Spleen (tissue), 11 donors: Measurements from ENCODE around the gene NKG7. TPM values are rescaled to one million over a fixed set of nuclear protein-coding genes. Genes with fewer than 3 reads are reported as not detected.

Experiments used
- DNase-seq: peaks from one replicate; pipeline ENCODE4 v3.0.0-alpha.2; 2020
- H3K27ac ChIP-seq, 8 donors: fragments of 200-600 bp; sonication (generic) in 7 of 8; 1 replicate in 4 of 8; 2 replicates in 4 of 8; pipeline versions ENCODE4 v1.5.0 to v1.8.0; 2016 to 2021; ENCODE audit warnings: inconsistent platforms in 4 of 8, mild to moderate bottlenecking in 4 of 8, moderate library complexity in 1 of 8
- H3K27me3 ChIP-seq, 7 donors: fragments of 200-600 bp; sonication (generic) in 6 of 7; replicated peaks in 1 of 7; 1 replicate in 4 of 7; 2 replicates in 3 of 7; pipeline versions ENCODE4 v1.5.0 to v1.8.0; 2016 to 2021; ENCODE audit warnings: inconsistent platforms in 3 of 7, mild to moderate bottlenecking in 1 of 7
- H3K36me3 ChIP-seq, 6 donors: fragments of 200-600 bp; sonication (generic) in 5 of 6; 1 replicate in 4 of 6; 2 replicates in 2 of 6; pipeline versions ENCODE4 v1.5.0 to v1.8.0; 2016 to 2021; ENCODE audit warnings: inconsistent platforms in 2 of 6
- H3K4me1 ChIP-seq, 6 donors: fragments of 200-600 bp; sonication (generic) in 5 of 6; 1 replicate in 3 of 6; 2 replicates in 3 of 6; pipeline versions ENCODE4 v1.5.0 to v1.8.0; 2016 to 2021; ENCODE audit warnings: inconsistent platforms in 3 of 6
- H3K4me3 ChIP-seq, 8 donors: fragments of 200-600 bp; sonication (generic) in 7 of 8; 1 replicate in 4 of 8; 2 replicates in 4 of 8; pipeline versions ENCODE4 v1.5.0 to v1.8.0; 2016 to 2021; ENCODE audit warnings: inconsistent platforms in 4 of 8, mild to moderate bottlenecking in 4 of 8, moderate library complexity in 2 of 8
- H3K9me3 ChIP-seq, 8 donors: fragments of 200-600 bp; sonication (generic) in 7 of 8; 1 replicate in 4 of 8; 2 replicates in 4 of 8; pipeline versions ENCODE4 v1.5.0 to v1.8.0; 2016 to 2021; ENCODE audit warnings: inconsistent platforms in 4 of 8
- POLR2A ChIP-seq, 3 donors: fragments of 450-650 bp; IDR thresholded peaks; one replicate each; pipeline ENCODE4 v1.5.1; 2017; ENCODE audit warnings: antibody characterized with exemption in 3 of 3, mild to moderate bottlenecking in 1 of 3
- POLR2AphosphoS5 ChIP-seq, 3 donors: sonication (generic); formaldehyde crosslinking; IDR thresholded peaks; one replicate each; pipeline ENCODE4 v1.5.1; 2017; ENCODE audit warnings: antibody characterized with exemption in 3 of 3
- WGBS, 5 donors: extraction: QIAGEN DNeasy Blood & Tissue Kit in 3 of 5; methylation state at CpG; one replicate each; pipeline versions ENCODE4 v1.1.5 to v1.1.7; 2013 to 2018; 5-methylcytosine and 5-hydroxymethylcytosine counted together
- intact Hi-C: fragments of 100-400 bp; cut with DNase I; formaldehyde crosslinking; loops from one replicate; pipeline ENCODE4 v1.15.0; 2023; ENCODE audit warnings: low total_unique reads
- polyA plus RNA-seq, 3 donors: library from polyadenylated mRNA; stranded (reverse); fragments of 200-250 nt; gene quantifications; one replicate each; pipeline ENCODE4 v1.2.1, GENCODE V29; 2013
- total RNA-seq, 7 donors: library from RNA; depleted of rRNA in 3 of 7; stranded (reverse); fragments of >200 nt in 3 of 7; fragmentation: NEBNext Ultra II Directional in 4 of 7; extraction: Animal tissue kit (Norgen Biotek cat#: 25700) in 4 of 7; gene quantifications; one replicate each; pipeline versions ENCODE4 v1.1.0 to v1.2.1, GENCODE V29; 2016 to 2021
- TF ChIP-seq, protein P1 (sequence below), 11 experiments: fragments of 200-600 bp in 7 of 11; fragments of 450-650 bp in 4 of 11; sonication (generic) in 4 of 11; IDR thresholded peaks in 8 of 11; conservative IDR thresholded peaks in 3 of 11; 1 replicate in 7 of 11; 2 replicates in 4 of 11; pipeline versions ENCODE4 v1.4.0 to v1.8.0; 2016 to 2021; ENCODE audit warnings: antibody characterized with exemption in 11 of 11, inconsistent platforms in 4 of 11, mild to moderate bottlenecking in 1 of 11
- donor health status: healthy with polysubstance abuse.
- donor health status: DM: no; HTN: no; CAD: no; lungs with moderate emphysema.
- donor health status: DM: no; HTN: no; CAD: no.
- donor health status: Bipolar disorder and iron deficiency.
- donor health status: healthy.
- donor health status: DM: no; HTN: no; CAD: no.
- donor health status: DM: yes; HTN: yes; CAD: no.

The NKG7 gene
- total and polyA plus RNA-seq, 10 donors, result 30.8 to 144 (median 75.1) TPM

- H3K4me1 ChIP-seq, result peaks cover 4 to 92% (median 38%) of the 10 kb centered on the region in 6 donors
- no peak for DNase-seq
- WGBS, 5 donors, result 67 to 84% (median 80%) methylated on average over 4 of the region's 4 CpGs
These were observed 2.2 kb downstream of the NKG7 start for GRCh38 chr19:51370230-51370629.

GRCh38 chr19:51368366-51369282, 3.8 kb downstream of the NKG7 start, which contains the start of gene CLDND2:
Gene CLDND2, minus strand, starts transcription at chr19:51369003. Its CDS starts 426 bp downstream, at chr19:51368577.
- Histone ChIP-seq H3K4me1 (peaks cover 4 to 92% (median 47%) of the 10 kb centered on the region in 6 donors), H3K36me3 (no peaks in the 10 kb centered on the region), H3K9me3 (no peaks in the 10 kb centered on the region), H3K27ac (peak within 1 kb of the TSS; percentile 82 to 97 (median 93)), H3K27me3 (no peaks in the 10 kb centered on the region), H3K4me3 (peak within 1 kb of the TSS; percentile 51 to 95 (median 78))
- DNase-seq, result no peak
- TF ChIP-seq POLR2A (IDR thresholded peaks at IDR 0.05) (no peak), POLR2AphosphoS5 (IDR thresholded peaks at IDR 0.05) (no peak)
- TF ChIP-seq, protein P1, sequence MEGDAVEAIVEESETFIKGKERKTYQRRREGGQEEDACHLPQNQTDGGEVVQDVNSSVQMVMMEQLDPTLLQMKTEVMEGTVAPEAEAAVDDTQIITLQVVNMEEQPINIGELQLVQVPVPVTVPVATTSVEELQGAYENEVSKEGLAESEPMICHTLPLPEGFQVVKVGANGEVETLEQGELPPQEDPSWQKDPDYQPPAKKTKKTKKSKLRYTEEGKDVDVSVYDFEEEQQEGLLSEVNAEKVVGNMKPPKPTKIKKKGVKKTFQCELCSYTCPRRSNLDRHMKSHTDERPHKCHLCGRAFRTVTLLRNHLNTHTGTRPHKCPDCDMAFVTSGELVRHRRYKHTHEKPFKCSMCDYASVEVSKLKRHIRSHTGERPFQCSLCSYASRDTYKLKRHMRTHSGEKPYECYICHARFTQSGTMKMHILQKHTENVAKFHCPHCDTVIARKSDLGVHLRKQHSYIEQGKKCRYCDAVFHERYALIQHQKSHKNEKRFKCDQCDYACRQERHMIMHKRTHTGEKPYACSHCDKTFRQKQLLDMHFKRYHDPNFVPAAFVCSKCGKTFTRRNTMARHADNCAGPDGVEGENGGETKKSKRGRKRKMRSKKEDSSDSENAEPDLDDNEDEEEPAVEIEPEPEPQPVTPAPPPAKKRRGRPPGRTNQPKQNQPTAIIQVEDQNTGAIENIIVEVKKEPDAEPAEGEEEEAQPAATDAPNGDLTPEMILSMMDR (IDR thresholded peaks at IDR 0.05 in 8 of 11, conservative IDR thresholded peaks at IDR 0.05 in 3 of 11), result no peak
- WGBS, 5 donors, result 48 to 53% (median 50%) methylated on average over 20 to 23 of the region's 23 CpGs
- intact Hi-C loops, result no loop called here

More at GRCh38 chr19:51370230-51370629, 2.2 kb downstream of the NKG7 start:
- intact Hi-C loops, result no loop called here
- no peak for TF ChIP-seq POLR2A (IDR thresholded peaks at IDR 0.05)
- TF ChIP-seq, protein P1 (IDR thresholded peaks at IDR 0.05 in 8 of 11, conservative IDR thresholded peaks at IDR 0.05 in 3 of 11), result no peak
- TF ChIP-seq POLR2AphosphoS5 (IDR thresholded peaks at IDR 0.05), result no peak
- no peaks in the 10 kb centered on the region for H3K9me3 ChIP-seq
- H3K27ac ChIP-seq, result peak overlapping the region in 5 of 8 donors; percentile 20 to 97 (median 93)
- H3K4me3 ChIP-seq, result peak overlapping the region in 5 of 8 donors; percentile 29 to 95 (median 38)
- no peaks in the 10 kb centered on the region for H3K36me3 ChIP-seq
- H3K27me3 ChIP-seq, result no peaks in the 10 kb centered on the region

- intact Hi-C loops, result no loop called here
- peak; percentile 100 for DNase-seq
- Histone ChIP-seq H3K27me3 (no peaks in the 10 kb centered on the region), H3K36me3 (no peaks in the 10 kb centered on the region), H3K27ac (peak overlapping the region; percentile 82 to 97 (median 93)), H3K4me1 (peaks cover 4 to 91% (median 47%) of the 10 kb centered on the region in 6 donors), H3K4me3 (peak overlapping the region; percentile 51 to 95 (median 78)), H3K9me3 (no peaks in the 10 kb centered on the region)
- TF ChIP-seq POLR2AphosphoS5 (IDR thresholded peaks at IDR 0.05) (peak; percentile 92 to 95 (median 94)), POLR2A (IDR thresholded peaks at IDR 0.05) (peak in 2 of 3 donors; percentile 7 to 59)
- TF ChIP-seq, protein P1 (IDR thresholded peaks at IDR 0.05 in 8 of 11, conservative IDR thresholded peaks at IDR 0.05 in 3 of 11), result peak in 3 of 11 experiments; percentile 14 to 45 (median 26)
- 0 to 1% (median 1%) methylated on average over 39 to 64 of the region's 64 CpGs for WGBS, 5 donors
These were observed 4.7 kb downstream of the NKG7 start for GRCh38 chr19:51367565-51368365.
